HS-5 (cell line): ENCODE data around the gene CNPY4.

Experiments
- DNase-seq: peaks from one replicate; pipeline ENCODE4 v3.0.0-alpha.2; 2012; ENCODE audit warnings: low read depth

The CNPY4 gene

DNA sequence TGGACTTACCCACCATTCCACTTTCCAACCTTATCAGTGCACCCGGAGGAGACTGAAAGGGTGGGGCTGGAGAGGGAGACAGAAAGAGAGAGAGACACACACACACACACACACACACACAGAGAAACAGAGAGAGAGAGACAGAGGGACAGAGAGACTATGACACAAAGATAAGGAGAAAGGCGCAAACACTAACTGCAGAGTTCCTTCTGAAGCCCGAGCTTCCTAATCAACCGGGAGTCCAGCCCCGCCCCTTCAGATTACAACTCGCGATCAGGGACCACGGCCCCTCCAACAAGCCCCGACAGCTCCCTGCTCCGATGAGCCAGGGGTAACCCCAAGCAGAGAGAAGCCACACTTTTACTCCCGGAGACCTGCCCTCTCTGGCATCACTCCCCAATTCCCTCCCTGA is 48.5 kb downstream of the CNPY4 start:
- DNase-seq, result no peak

- no peak for DNase-seq
Measured at GRCh38 chr7:100169147-100169850, 49.9 kb downstream of the CNPY4 start.

DNA sequence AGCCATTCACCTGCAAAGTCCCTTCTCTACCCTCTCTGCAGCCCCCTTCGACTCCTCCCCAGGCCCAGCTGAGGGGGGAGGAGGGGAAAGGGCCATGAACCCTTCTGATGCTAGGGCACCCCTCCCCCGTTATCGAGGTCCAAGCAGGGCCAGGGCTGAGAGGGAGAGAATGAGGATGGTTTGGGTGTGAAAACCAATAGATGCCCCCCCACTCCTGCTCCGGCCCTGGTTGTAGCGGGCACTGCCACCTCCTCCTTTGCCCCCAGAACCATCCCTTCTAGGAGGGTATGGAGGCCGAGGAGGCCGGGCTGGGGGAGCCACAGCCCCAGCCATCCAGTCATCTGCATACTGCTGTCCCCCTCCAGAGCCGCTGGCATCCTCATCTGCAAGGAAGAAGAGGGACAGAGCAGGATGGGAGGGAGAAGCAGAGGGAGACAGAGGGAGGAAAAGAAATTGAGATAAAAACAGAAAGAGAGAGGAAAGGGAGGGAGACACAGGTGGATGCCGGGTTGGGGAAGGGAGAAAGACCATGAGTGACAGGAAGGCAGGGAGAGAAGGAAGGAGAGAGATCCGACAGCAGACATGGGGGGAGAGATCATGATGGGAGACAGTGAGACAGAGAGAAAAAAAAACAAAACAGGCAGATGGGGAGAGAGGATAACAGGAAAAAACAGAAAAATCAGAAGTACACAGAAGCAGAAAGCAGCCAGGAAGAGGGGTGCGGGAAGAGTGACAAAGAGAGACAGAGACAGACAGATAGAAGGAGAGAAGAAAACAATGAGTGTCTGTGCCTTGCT is 50.9 kb downstream of the CNPY4 start:
- no peak for DNase-seq

DNA sequence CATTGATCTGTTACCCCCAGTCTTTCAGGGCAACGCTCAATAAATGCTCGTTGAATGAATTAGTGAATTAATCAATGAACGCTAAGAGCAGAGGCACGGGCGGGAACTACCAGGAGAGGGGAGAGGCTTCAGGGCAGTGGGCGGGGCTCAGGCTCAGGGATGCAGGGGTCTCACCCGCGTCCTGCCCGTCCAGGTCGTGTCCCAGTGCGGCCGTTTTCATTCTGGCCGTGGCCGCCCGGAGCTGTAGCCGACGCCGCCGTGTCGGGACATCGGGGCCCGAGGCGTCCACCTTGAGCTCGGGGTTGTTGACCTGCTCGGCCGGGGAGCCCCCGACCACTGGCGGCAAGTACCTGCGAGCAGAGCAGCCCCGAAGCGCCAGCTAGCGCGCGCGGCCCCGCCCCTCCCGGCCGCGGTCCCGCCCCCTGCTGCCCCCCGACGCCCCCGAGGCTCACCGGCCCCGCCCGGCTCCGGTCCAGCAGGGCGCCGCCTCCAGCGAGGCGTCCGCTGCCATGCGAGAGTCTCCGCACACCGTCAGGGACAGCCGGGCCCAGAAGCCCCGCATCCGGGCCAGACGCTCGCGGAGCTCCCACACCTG is 51.8 kb downstream of the CNPY4 start:
- DNase-seq, result no peak

GRCh38 chr7:100171840-100172239 is 52.4 kb downstream of the CNPY4 start:
- DNase-seq, result no peak

DNA sequence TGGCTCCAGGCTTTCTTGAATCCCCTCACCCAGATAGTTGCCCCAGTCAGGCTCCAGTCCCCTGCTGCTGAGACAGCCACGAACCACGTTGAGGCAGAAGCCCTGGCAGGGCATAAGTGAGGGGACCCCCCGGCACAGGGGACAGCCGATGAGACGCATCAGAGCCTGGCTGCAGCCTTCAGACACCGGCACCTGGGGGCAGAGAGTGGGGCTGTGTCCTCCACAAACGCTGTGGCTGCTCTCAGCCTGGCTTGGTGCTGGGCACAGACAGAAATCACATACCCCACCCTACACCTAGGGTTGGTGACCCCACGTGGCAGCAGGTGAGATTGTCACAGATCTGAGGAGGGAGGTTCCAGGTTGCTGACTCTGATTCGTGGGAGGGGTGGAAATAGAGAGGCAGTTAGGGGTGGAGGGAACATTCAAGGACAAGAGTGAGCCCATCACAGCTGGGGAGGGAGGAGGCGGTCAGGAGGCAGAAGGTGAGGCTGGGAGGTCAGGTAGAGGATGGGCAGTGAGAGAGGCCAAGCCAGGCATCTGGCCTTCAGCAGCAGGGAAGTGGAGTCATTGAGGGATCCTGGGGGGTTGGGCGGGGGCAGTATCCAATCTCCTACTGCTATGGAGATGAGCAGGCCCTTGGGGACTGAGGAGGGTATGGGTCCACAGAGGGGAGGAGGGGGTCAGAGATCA is 54.5 kb downstream of the CNPY4 start:
- DNase-seq, result no peak

DNA sequence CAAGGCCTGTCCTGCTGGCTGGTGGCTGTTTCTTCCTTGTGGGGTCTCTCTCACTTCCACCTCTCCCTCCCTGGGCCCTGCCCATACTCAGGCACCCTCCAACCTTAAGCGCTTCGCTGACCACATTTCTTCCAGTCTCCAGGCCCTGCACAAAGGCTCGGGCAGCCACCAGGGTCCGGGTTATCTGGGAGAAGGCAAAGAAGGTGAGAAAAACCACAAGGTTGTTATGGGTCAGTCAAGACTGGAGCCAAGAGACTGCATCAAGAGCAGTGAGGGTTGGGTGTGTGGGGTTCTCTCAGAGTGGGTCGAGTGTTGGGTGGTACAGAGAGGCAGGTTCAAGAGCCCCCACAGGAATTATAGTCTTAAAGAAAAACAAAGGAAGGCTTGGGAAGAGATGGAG is 55.1 kb downstream of the CNPY4 start:
- no peak for DNase-seq
